Measurements from ENCODE around the gene CAPS. TPM values are rescaled to one million over a fixed set of nuclear protein-coding genes. Genes with fewer than 3 reads are reported as not detected.

Gene CAPS
- total RNA-seq, 1 experiment from 2014 or later = 2.3 TPM

GRCh38 chr19:5890099-5890498, 24.0 kb upstream of the CAPS start:
- no peak overlapping the region for H4K91ac ChIP-seq (ENCODE audit: insufficient read length, low read depth, low read length)
- Mint-ChIP-seq H3K9me3 (no peaks in the 10 kb centered on the region), H3K4me1 (peaks cover 10 to 15% of the 10 kb centered on the region in 2 experiments), H3K27ac (no peak overlapping the region), H3K36me3 (ENCODE audit: insufficient read depth in 1 of 3, low read depth in 3 of 3) (no peaks in the 10 kb centered on the region), H3K4me3 (no peak overlapping the region), H3K27me3 (ENCODE audit: low read depth) (peaks cover 39% of the 10 kb centered on the region)
- no peaks in the 10 kb centered on the region for H3K9me3 ChIP-seq (ENCODE audit: control insufficient read depth, low read depth, low read length)
- WGBS (ENCODE audit: extremely low coverage, insufficient read length, low lambda C conversion rate) = no CpG with 5 or more reads among the region's 10 CpGs
- no peak for DNase-seq
- no peak overlapping the region for H3K18ac ChIP-seq (ENCODE audit: insufficient read length, low read depth, low read length)
- no peak overlapping the region for H4K8ac ChIP-seq (replicated peaks; ENCODE audit: insufficient read length, low read depth, low read length)
- H2AK5ac ChIP-seq (ENCODE audit: insufficient read length, low read length) = no peak overlapping the region
- no peak for TF ChIP-seq CTCF (conservative IDR thresholded peaks at IDR 0.05)
- H3K23ac ChIP-seq (ENCODE audit: insufficient read length, low read depth, low read length) = no peak overlapping the region
- no peak overlapping the region for H2AFZ ChIP-seq (ENCODE audit: low read length)
- no peaks in the 10 kb centered on the region for H3K79me2 ChIP-seq (ENCODE audit: insufficient read depth, low read length)
- H3K23me2 ChIP-seq (ENCODE audit: insufficient read length, low read depth, low read length, poor library complexity, severe bottlenecking) = no peaks in the 10 kb centered on the region
- H2BK5ac ChIP-seq (ENCODE audit: insufficient read length, low read length) = no peak overlapping the region
- H3K9ac ChIP-seq (ENCODE audit: extremely low read depth, insufficient read length, low read length) = no peak overlapping the region
- no peak overlapping the region for H3K56ac ChIP-seq (ENCODE audit: insufficient read length, low read depth, low read length)
- H4K5ac ChIP-seq (ENCODE audit: insufficient read length, low read depth, low read length) = no peak overlapping the region
- no peak overlapping the region for H3K14ac ChIP-seq (ENCODE audit: insufficient read depth, low read length)
- H3T11ph ChIP-seq (ENCODE audit: low read length) = no peak overlapping the region
- H3K4ac ChIP-seq (ENCODE audit: low read depth, low read length) = no peak overlapping the region
- no peak overlapping the region for H2BK120ac ChIP-seq (ENCODE audit: low read depth, low read length, poor library complexity, severe bottlenecking)
- H2BK20ac ChIP-seq (ENCODE audit: low read depth, low read length, poor library complexity, severe bottlenecking) = no peak overlapping the region
- no peak overlapping the region for H2BK15ac ChIP-seq (ENCODE audit: low read depth, low read length)
- H3K4me1 ChIP-seq (ENCODE audit: insufficient read depth, low read length) = no peaks in the 10 kb centered on the region; the same call in 1 of the 2 replicates
- no peaks in the 10 kb centered on the region for H4K20me1 ChIP-seq (ENCODE audit: control insufficient read depth, insufficient read depth, insufficient read length)
- no peak overlapping the region for H3K4me2 ChIP-seq (ENCODE audit: insufficient read depth, insufficient read length, low read length)
- no peak overlapping the region for H2BK12ac ChIP-seq (ENCODE audit: insufficient read length, low read depth, low read length)
- no peak overlapping the region for H3K27ac ChIP-seq (ENCODE audit: insufficient read length, low read depth, low read length)
- H3K27me3 ChIP-seq (ENCODE audit: insufficient read depth, low read length) = no peaks in the 10 kb centered on the region
- no peaks in the 10 kb centered on the region for H3K79me1 ChIP-seq (ENCODE audit: insufficient read depth, low read depth, low read length, poor library complexity, severe bottlenecking)
